ENCODE results near the gene CDX2.

CDX2 gene

GRCh38 chr13:27915301-27916207 lies 53.6 kb downstream of the CDX2 start:
- DNase-seq = no peak

DNA sequence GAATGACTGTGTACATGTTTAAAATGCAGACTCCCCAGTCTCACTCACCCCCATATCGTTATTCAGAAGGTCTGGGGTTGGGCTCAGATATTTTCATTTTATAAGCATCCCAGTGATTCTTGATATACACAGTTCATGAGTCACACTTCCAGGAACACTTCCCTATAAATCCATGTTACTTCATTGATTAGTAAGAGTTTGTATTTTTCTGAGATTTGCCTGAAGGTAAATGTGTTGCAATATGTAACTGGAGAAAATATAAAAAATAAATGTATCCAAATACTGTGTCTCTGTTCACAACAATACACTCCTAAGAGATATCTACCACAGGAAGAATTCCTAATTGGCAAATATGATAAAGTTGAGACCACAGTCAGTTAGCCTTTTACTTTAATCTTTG lies 56.0 kb downstream of the CDX2 start:
- DNase-seq = no peak

- no peak for DNase-seq
Measured at GRCh38 chr13:27911521-27911920, 57.6 kb downstream of the CDX2 start.
